Lower lobe of right lung (tissue), 2 donors: ENCODE data around the gene RSPH3. TPM values are rescaled to one million over a fixed set of nuclear protein-coding genes. Genes with fewer than 3 reads are reported as not detected.

ENCODE experiments used
- ATAC-seq, 2 donors: fragments of 200-7000 bp; cut with Tn5 transposase; one replicate each; pipeline ENCODE4 v1.9.1; 2020 to 2022; ENCODE audit warnings: mild to moderate bottlenecking in 2 of 2, moderate library complexity in 2 of 2
- DNase-seq: peaks from one replicate; pipeline ENCODE4 v3.0.0-alpha.2; 2020
- H3K27ac ChIP-seq: fragments of 200-600 bp; one replicate; pipeline ENCODE4 v1.8.0; 2022
- H3K27me3 ChIP-seq: fragments of 200-600 bp; one replicate; pipeline ENCODE4 v1.8.0; 2022; ENCODE audit warnings: low read depth
- H3K36me3 ChIP-seq: fragments of 200-600 bp; one replicate; pipeline ENCODE4 v1.8.0; 2022; ENCODE audit warnings: mild to moderate bottlenecking
- H3K4me1 ChIP-seq: fragments of 200-600 bp; one replicate; pipeline ENCODE4 v1.8.0; 2022
- H3K4me3 ChIP-seq: fragments of 200-600 bp; one replicate; pipeline ENCODE4 v1.8.0; 2022; ENCODE audit warnings: mild to moderate bottlenecking
- H3K9me3 ChIP-seq: fragments of 200-600 bp; one replicate; pipeline ENCODE4 v1.8.0; 2022
- CTCF ChIP-seq: fragments of 200-600 bp; IDR thresholded peaks from one replicate; pipeline ENCODE4 v1.8.0; 2022; ENCODE audit warnings: antibody characterized with exemption, mild to moderate bottlenecking
- intact Hi-C: fragments of 100-400 bp; cut with DNase I; formaldehyde crosslinking; loops from one replicate; pipeline ENCODE4 v1.11.0; 2022
- total RNA-seq: library from RNA; stranded (reverse); fragmentation: NEBNext Ultra II Directional; extraction: Animal tissue kit (Norgen Biotek cat#: 25700); gene quantifications from one replicate; pipeline ENCODE4 v1.2.1, GENCODE V29; 2021
- donor health status: DM: no; HTN: yes; CAD: no; lungs with severe emphysema.

Gene RSPH3
- total RNA-seq, 1 donor from 2014 or later, result 24.2 TPM

- Histone ChIP-seq H3K27me3 (no peaks in the 10 kb centered on the region), H3K27ac (no peak overlapping the region), H3K36me3 (peaks cover 37% of the 10 kb centered on the region), H3K4me1 (no peaks in the 10 kb centered on the region), H3K9me3 (no peaks in the 10 kb centered on the region), H3K4me3 (no peak overlapping the region)
- DNase-seq, result no peak
- no peak for TF ChIP-seq CTCF
- intact Hi-C loops, result no loop called here
- no peak for ATAC-seq
Observed at GRCh38 chr6:158978757-158979156, 21.2 kb downstream of the RSPH3 start.

GRCh38 chr6:158977382-158977781 is 22.6 kb downstream of the RSPH3 start:
- Histone ChIP-seq H3K27me3 (no peaks in the 10 kb centered on the region), H3K9me3 (no peaks in the 10 kb centered on the region), H3K4me1 (no peaks in the 10 kb centered on the region), H3K36me3 (peaks cover 37% of the 10 kb centered on the region), H3K27ac (no peak overlapping the region), H3K4me3 (no peak overlapping the region)
- TF ChIP-seq CTCF, result no peak
- intact Hi-C loops, result no loop called here
- ATAC-seq (no peak), DNase-seq (no peak)

- Histone ChIP-seq H3K36me3 (peaks cover 24% of the 10 kb centered on the region), H3K27ac (no peak overlapping the region), H3K4me1 (no peaks in the 10 kb centered on the region), H3K4me3 (no peak overlapping the region), H3K9me3 (no peaks in the 10 kb centered on the region), H3K27me3 (no peaks in the 10 kb centered on the region)
- intact Hi-C loops, result no loop called here
- peak; percentile 58 for TF ChIP-seq CTCF
- ATAC-seq (peak; percentile 66 to 82), DNase-seq (no peak)
Observed at GRCh38 chr6:158972241-158973233, 27.5 kb downstream of the RSPH3 start.

- DNase-seq, result no peak
- TF ChIP-seq CTCF, result no peak
- Histone ChIP-seq H3K4me3 (no peak overlapping the region), H3K9me3 (no peaks in the 10 kb centered on the region), H3K27ac (no peak overlapping the region), H3K4me1 (no peaks in the 10 kb centered on the region), H3K36me3 (peaks cover 7% of the 10 kb centered on the region), H3K27me3 (no peaks in the 10 kb centered on the region)
- intact Hi-C loops, result no loop called here
- peak in 1 of 2 donors; percentile 51 for ATAC-seq
Observed at GRCh38 chr6:158970640-158971275, 29.2 kb downstream of the RSPH3 start.

- intact Hi-C loops, result loop anchor here (5.0 kb wide), 1 partner anchor 257 kb away; no protein-coding TSS in a partner anchor
Observed at GRCh38 chr6:158969148-158969547, 30.9 kb downstream of the RSPH3 start.

More at GRCh38 chr6:158969148-158969547, 30.9 kb downstream of the RSPH3 start:
- DNase-seq (no peak), ATAC-seq (no peak)
- H3K9me3 ChIP-seq, result no peaks in the 10 kb centered on the region
- H3K36me3 ChIP-seq, result no peaks in the 10 kb centered on the region
- no peak overlapping the region for H3K27ac ChIP-seq
- no peak for TF ChIP-seq CTCF
- no peaks in the 10 kb centered on the region for H3K27me3 ChIP-seq
- no peaks in the 10 kb centered on the region for H3K4me1 ChIP-seq
- no peak overlapping the region for H3K4me3 ChIP-seq
